Tibial nerve (tissue), 3 donors: ENCODE measurements around the gene CD79A.

Experiments used
- CTCF ChIP-seq, 5 experiments: fragments of 200-600 bp in 3 of 5; fragments of 450-650 bp in 2 of 5; sonication (generic) in 3 of 5; IDR thresholded peaks; one replicate each; pipeline ENCODE4 v1.5.1; 2016 to 2019; ENCODE audit warnings: antibody characterized with exemption in 5 of 5, mild to moderate bottlenecking in 3 of 5, moderate library complexity in 2 of 5
- POLR2A ChIP-seq, 2 donors: fragments of 450-650 bp; IDR thresholded peaks; one replicate each; pipeline ENCODE4 v1.6.1; 2017; ENCODE audit warnings: antibody characterized with exemption in 2 of 2, mild to moderate bottlenecking in 2 of 2, moderate library complexity in 2 of 2

DNA sequence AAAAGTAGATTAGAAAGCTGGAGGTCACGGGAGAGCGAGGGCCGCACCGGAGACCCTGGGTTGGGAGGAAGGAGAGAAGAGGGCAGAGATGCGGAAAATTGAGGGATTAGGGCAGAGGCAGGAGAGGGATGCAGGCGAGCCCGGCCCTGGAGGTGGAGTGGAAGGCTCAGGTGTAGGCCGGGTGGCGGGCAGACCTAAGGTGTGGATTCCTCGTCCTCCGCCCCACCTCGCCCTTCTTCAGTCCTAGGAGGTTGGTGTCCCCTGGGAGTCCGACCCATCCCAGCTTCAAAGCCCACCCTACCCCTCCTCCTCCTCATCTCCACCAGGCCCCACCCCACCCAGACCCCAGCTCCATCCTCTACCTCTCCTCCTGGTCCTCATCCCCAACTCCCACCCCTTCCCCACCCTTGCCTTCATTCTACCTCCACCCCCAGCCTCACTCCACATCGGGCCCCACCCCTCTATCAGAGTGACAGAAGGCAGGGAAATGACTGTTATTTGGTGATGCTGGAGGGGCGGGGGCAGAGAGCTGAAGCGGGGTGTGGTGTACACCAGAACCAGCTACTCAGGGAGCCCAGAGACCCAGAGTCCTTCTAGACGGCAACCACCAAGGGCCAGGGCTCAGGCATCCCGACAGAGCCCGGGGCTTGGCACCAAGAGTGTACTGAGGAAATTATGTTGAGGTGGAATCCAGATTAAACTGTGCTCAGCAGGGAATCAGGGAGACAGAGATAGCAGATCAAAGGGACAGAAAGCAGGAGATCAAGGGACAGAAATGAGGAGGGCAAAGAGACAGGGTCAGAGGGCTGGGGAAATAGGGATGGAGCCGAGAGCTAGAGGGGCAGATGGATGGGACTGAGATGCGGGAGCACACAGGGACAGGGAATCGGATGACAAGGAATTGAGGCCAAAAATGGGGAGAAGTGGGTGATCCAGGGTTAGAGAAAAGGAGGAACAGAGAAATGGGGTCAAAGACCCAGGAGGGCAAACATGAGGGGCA, 44.8 kb downstream of the CD79A start:
- TF ChIP-seq CTCF (IDR thresholded peaks at IDR 0.05) (no peak), POLR2A (IDR thresholded peaks at IDR 0.05) (no peak)
